Measurements from ENCODE around the gene ALDH16A1. TPM values are rescaled to one million over a fixed set of nuclear protein-coding genes. Genes with fewer than 3 reads are reported as not detected.

The ALDH16A1 gene
- total RNA-seq, 1 experiment from 2014 or later: 51.7 TPM

GRCh38 chr19:49515767-49516166 lies 62.7 kb downstream of the ALDH16A1 start:
- no peak overlapping the region for H2BK15ac ChIP-seq (ENCODE audit: low read depth, low read length)
- no peaks in the 10 kb centered on the region; the same call in 1 of the 2 replicates for H3K27me3 Mint-ChIP-seq (ENCODE audit: low read depth)
- H3K23me2 ChIP-seq (ENCODE audit: insufficient read length, low read depth, low read length, poor library complexity, severe bottlenecking): peaks cover 15% of the 10 kb centered on the region
- no peak overlapping the region for H2AK5ac ChIP-seq (ENCODE audit: insufficient read length, low read length)
- H3K79me1 ChIP-seq (ENCODE audit: insufficient read depth, low read depth, low read length, poor library complexity, severe bottlenecking): no peaks in the 10 kb centered on the region
- no peaks in the 10 kb centered on the region for H4K20me1 ChIP-seq (ENCODE audit: control insufficient read depth, insufficient read depth, insufficient read length)
- H3K4ac ChIP-seq (ENCODE audit: low read depth, low read length): no peak overlapping the region
- no peak overlapping the region for H3T11ph ChIP-seq (ENCODE audit: low read length)
- no CpG with 5 or more reads among the region's 4 CpGs for whole genome bisulfite sequencing (ENCODE audit: extremely low coverage, insufficient read length, low lambda C conversion rate)
- peaks cover 18 to 26% of the 10 kb centered on the region in 2 experiments for H3K4me1 Mint-ChIP-seq
- H2BK12ac ChIP-seq (ENCODE audit: insufficient read length, low read depth, low read length): no peak overlapping the region
- peak overlapping the region in 1 of 2 experiments; percentile 2; a peak in 1 of 5 replicates for H3K4me3 Mint-ChIP-seq
- no peaks in the 10 kb centered on the region for H3K9me3 ChIP-seq (ENCODE audit: control insufficient read depth, low read depth, low read length)
- H3K56ac ChIP-seq (ENCODE audit: insufficient read length, low read depth, low read length): no peak overlapping the region
- no peak overlapping the region for H3K18ac ChIP-seq (ENCODE audit: insufficient read length, low read depth, low read length)
- H2BK5ac ChIP-seq (ENCODE audit: insufficient read length, low read length): no peak overlapping the region
- H3K27me3 ChIP-seq (ENCODE audit: insufficient read depth, low read length): no peaks in the 10 kb centered on the region
- no peaks in the 10 kb centered on the region; a peak in 1 of 5 replicates for H3K9me3 Mint-ChIP-seq
- H3K14ac ChIP-seq (ENCODE audit: insufficient read depth, low read length): no peak overlapping the region
- H3K27ac ChIP-seq (ENCODE audit: insufficient read length, low read depth, low read length): no peak overlapping the region
- no peak overlapping the region for H2AFZ ChIP-seq (ENCODE audit: low read length)
- peaks cover 6 to 32% (median 18%) of the 10 kb centered on the region in 3 experiments; a peak in 6 of 7 replicates for H3K36me3 Mint-ChIP-seq (ENCODE audit: insufficient read depth in 1 of 3, low read depth in 3 of 3)
- no peak overlapping the region for H4K8ac ChIP-seq (replicated peaks; ENCODE audit: insufficient read length, low read depth, low read length)
- H2BK120ac ChIP-seq (ENCODE audit: low read depth, low read length, poor library complexity, severe bottlenecking): no peak overlapping the region
- no peak for DNase-seq
- no peak overlapping the region for H4K91ac ChIP-seq (ENCODE audit: insufficient read length, low read depth, low read length)
- H3K4me1 ChIP-seq (ENCODE audit: insufficient read depth, low read length): no peaks in the 10 kb centered on the region
- H4K5ac ChIP-seq (ENCODE audit: insufficient read length, low read depth, low read length): no peak overlapping the region
- no peak for TF ChIP-seq CTCF (conservative IDR thresholded peaks at IDR 0.05)
- no peak overlapping the region for H3K23ac ChIP-seq (ENCODE audit: insufficient read length, low read depth, low read length)
- no peak overlapping the region for H2BK20ac ChIP-seq (ENCODE audit: low read depth, low read length, poor library complexity, severe bottlenecking)
- no peak overlapping the region for H3K9ac ChIP-seq (ENCODE audit: extremely low read depth, insufficient read length, low read length)
- peak overlapping the region; percentile 52 to 89 (median 81); a peak in 4 of 7 replicates for H3K27ac Mint-ChIP-seq
- no peak overlapping the region for H3K4me2 ChIP-seq (ENCODE audit: insufficient read depth, insufficient read length, low read length)
- H3K79me2 ChIP-seq (ENCODE audit: insufficient read depth, low read length): no peaks in the 10 kb centered on the region; the same call in 1 of the 2 replicates

All from H9 (cell line).